IMR-90 (cell line): ENCODE measurements around the gene SMU1. TPM values are rescaled to one million over a fixed set of nuclear protein-coding genes. Genes with fewer than 3 reads are reported as not detected.

Experiments
- ATAC-seq: fragments of 200-7000 bp; cut with Tn5 transposase; 2 replicates; pipeline ENCODE4 v1.9.1; 2020; ENCODE audit warnings: low read depth, mild to moderate bottlenecking, moderate library complexity
- BruUV-seq: library from RNA; stranded (reverse); fragments of 400-500 nt; replicated peaks from 2 replicates; lab custom pipeline; 2021; lab: Mats Ljungman, UMichigan
- CTCF ChIA-PET: fragments of 300-600 bp; formaldehyde crosslinking; extraction: SDS; loops from one replicate; lab custom pipeline; 2021; ENCODE audit warnings: antibody characterized with exemption; lab: Yijun Ruan, JAX
- POLR2A ChIA-PET: fragments of 300-600 bp; sonication (Branson Sonifier 250); formaldehyde crosslinking; loops from one replicate; lab custom pipeline; 2022; ENCODE audit warnings: antibody characterized with exemption; ENCODE audit not compliant: unreplicated experiment; lab: Charles Lee
- DNase-seq: peaks from one replicate; pipeline ENCODE4 v3.0.0; 2013
- H2AFZ ChIP-seq: replicated peaks from 2 replicates; pipeline ENCODE3; 2013; ENCODE audit warnings: low read length, mild to moderate bottlenecking; ENCODE audit not compliant: poor library complexity
- H2AK5ac ChIP-seq: 2 replicates; pipeline ENCODE4 v1.6.1; 2013; ENCODE audit warnings: low read depth, low read length, inconsistent platforms
- H2AK9ac ChIP-seq: replicated peaks from 2 replicates; pipeline ENCODE3; 2013; ENCODE audit warnings: mild to moderate bottlenecking, low read depth, low read length, moderate library complexity; ENCODE audit not compliant: poor library complexity
- H2BK120ac ChIP-seq: 2 replicates; pipeline ENCODE4 v1.6.1; 2013; ENCODE audit warnings: low read depth, low read length, inconsistent platforms
- H2BK15ac ChIP-seq: 3 replicates; pipeline ENCODE4 v1.6.1; 2013; ENCODE audit warnings: low read depth, low read length, inconsistent platforms
- H2BK20ac ChIP-seq: 2 replicates; pipeline ENCODE4 v1.6.1; 2013; ENCODE audit warnings: low read depth, mild to moderate bottlenecking, inconsistent platforms, low read length, moderate library complexity
- H2BK5ac ChIP-seq: 2 replicates; pipeline ENCODE4 v1.6.1; 2013; ENCODE audit warnings: mild to moderate bottlenecking, low read depth, low read length, inconsistent platforms; ENCODE audit not compliant: poor library complexity, severe bottlenecking
- H3K14ac ChIP-seq: replicated peaks from 2 replicates; pipeline ENCODE4 v1.6.1; 2013; ENCODE audit warnings: low read depth, low read length, inconsistent platforms
- H3K18ac ChIP-seq: 2 replicates; pipeline ENCODE4 v1.6.1; 2013; ENCODE audit warnings: low read depth, low read length, control low read depth
- H3K23ac ChIP-seq: 2 replicates; pipeline ENCODE4 v1.6.1; 2013; ENCODE audit warnings: low read depth, low read length, inconsistent platforms
- H3K27ac ChIP-seq: 2 replicates; pipeline ENCODE4 v1.5.1; 2013; ENCODE audit warnings: mild to moderate bottlenecking, control low read depth, low read length; ENCODE audit not compliant: insufficient read depth
- H3K27me3 ChIP-seq: 2 replicates; pipeline ENCODE4 v1.6.1; 2013; ENCODE audit warnings: low read length; ENCODE audit not compliant: control insufficient read depth, insufficient read depth
- H3K36me3 ChIP-seq: 2 replicates; pipeline ENCODE4 v1.6.1; 2013; ENCODE audit warnings: low read length, mixed read lengths; ENCODE audit not compliant: control insufficient read depth, insufficient read depth
- H3K4ac ChIP-seq: 2 replicates; pipeline ENCODE4 v1.6.1; 2013; ENCODE audit warnings: low read depth, low read length, inconsistent platforms
- H3K4me1 ChIP-seq: 2 replicates; pipeline ENCODE4 v1.6.1; 2013; ENCODE audit warnings: low read length, mixed read lengths; ENCODE audit not compliant: control insufficient read depth, insufficient read depth
- H3K4me2 ChIP-seq: 2 replicates; pipeline ENCODE4 v1.6.1; 2013; ENCODE audit warnings: low read depth, mild to moderate bottlenecking, control low read depth, low read length, moderate library complexity
- H3K4me3 ChIP-seq: 2 replicates; pipeline ENCODE4 v1.5.1; 2013; ENCODE audit warnings: low read depth, mild to moderate bottlenecking, control low read depth, low read length, moderate library complexity; ENCODE audit not compliant: insufficient read depth
- H3K56ac ChIP-seq: 2 replicates; pipeline ENCODE4 v1.6.1; 2013; ENCODE audit warnings: low read length, inconsistent platforms; ENCODE audit not compliant: insufficient read depth; ENCODE audit errors: extremely low read depth
- H3K79me1 ChIP-seq, 2 experiments: 2 replicates each; pipeline ENCODE4 v1.6.1; 2013; ENCODE audit warnings: low read length in 2 of 2, inconsistent platforms in 1 of 2, low read depth in 1 of 2
- H3K9ac ChIP-seq: 2 replicates; pipeline ENCODE4 v1.6.1; 2013; ENCODE audit warnings: low read depth, low read length, control low read depth
- H3K9me1 ChIP-seq: 2 replicates; pipeline ENCODE4 v1.6.1; 2013; ENCODE audit warnings: low read length, inconsistent platforms; ENCODE audit not compliant: insufficient read depth
- H3K9me3 ChIP-seq: 2 replicates; pipeline ENCODE4 v1.6.1; 2013; ENCODE audit warnings: low read length; ENCODE audit not compliant: control insufficient read depth, insufficient read depth
- H4K20me1 ChIP-seq: 2 replicates; pipeline ENCODE4 v1.6.1; 2013; ENCODE audit warnings: low read length, inconsistent platforms; ENCODE audit not compliant: insufficient read depth
- H4K5ac ChIP-seq: 2 replicates; pipeline ENCODE4 v1.6.1; 2013; ENCODE audit warnings: mild to moderate bottlenecking, low read depth, low read length, control low read depth
- H4K8ac ChIP-seq, 2 experiments: 2 replicates each; pipeline ENCODE4 v1.6.1; 2013; ENCODE audit warnings: low read depth in 2 of 2, low read length in 2 of 2, control low read depth in 1 of 2, inconsistent platforms in 1 of 2
- H4K91ac ChIP-seq: 2 replicates; pipeline ENCODE4 v1.6.1; 2013; ENCODE audit warnings: low read depth, low read length, inconsistent platforms; ENCODE audit not compliant: insufficient read depth
- CHD1 ChIP-seq: IDR thresholded peaks from 2 replicates; pipeline ENCODE4 v1.6.1; 2012; ENCODE audit warnings: low read depth, low read length, improper control_type of control experiment
- MXI1 ChIP-seq: IDR thresholded peaks from 2 replicates; pipeline ENCODE4 v1.6.1; 2012; ENCODE audit warnings: low read depth, mild to moderate bottlenecking, low read length, moderate library complexity, borderline replicate concordance
- POLR2A ChIP-seq: IDR thresholded peaks from 2 replicates; pipeline ENCODE4 v1.6.1; 2012; ENCODE audit warnings: mild to moderate bottlenecking, low read depth, low read length
- WGBS, 2 experiments: methylation state at CpG; one replicate each; pipeline versions ENCODE4 v1.1.5 to v1.1.7; 2013; ENCODE audit warnings: missing lambda C conversion rate in 2 of 2; ENCODE audit not compliant: insufficient read length in 1 of 2; ENCODE audit errors: extremely low coverage in 2 of 2; 5-methylcytosine and 5-hydroxymethylcytosine counted together
- dilution Hi-C: fragments of 300-500 bp; cut with HindIII; formaldehyde crosslinking; loops from one replicate; pipeline ENCODE4 v1.14.3; 2018; ENCODE audit warnings: low sequenced_read_pairs; ENCODE audit not compliant: unreplicated experiment
- in situ Hi-C: fragments of 300-500 bp; cut with MboI; formaldehyde crosslinking; loops from 3 replicates; pipeline ENCODE4 v1.14.3; 2019; ENCODE audit warnings: low sequenced_read_pairs, inconsistent platforms, mixed read lengths
- intact Hi-C: fragments of 100-400 bp; cut with micrococcal nuclease; formaldehyde crosslinking; loops from 2 replicates; pipeline ENCODE4 v1.10.0; 2022
- polyA plus RNA-seq, 3 experiments: library from polyadenylated mRNA; depleted of rRNA; stranded (reverse); fragments of >200 nt; gene quantifications; 2 replicates each; pipeline ENCODE4 v1.2.3, GENCODE V29; 2012; ENCODE audit warnings: low replicate concordance in 1 of 3
- total RNA-seq: library from RNA; depleted of rRNA; stranded (reverse); fragments of >200 nt; gene quantifications from 2 replicates; pipeline ENCODE4 v1.2.3, GENCODE V29; 2012

Gene SMU1
- total and polyA plus RNA-seq, 2 of the 4 experiments (the other 2 are of a cell fraction), result 11.1 to 36.0 TPM

DNA sequence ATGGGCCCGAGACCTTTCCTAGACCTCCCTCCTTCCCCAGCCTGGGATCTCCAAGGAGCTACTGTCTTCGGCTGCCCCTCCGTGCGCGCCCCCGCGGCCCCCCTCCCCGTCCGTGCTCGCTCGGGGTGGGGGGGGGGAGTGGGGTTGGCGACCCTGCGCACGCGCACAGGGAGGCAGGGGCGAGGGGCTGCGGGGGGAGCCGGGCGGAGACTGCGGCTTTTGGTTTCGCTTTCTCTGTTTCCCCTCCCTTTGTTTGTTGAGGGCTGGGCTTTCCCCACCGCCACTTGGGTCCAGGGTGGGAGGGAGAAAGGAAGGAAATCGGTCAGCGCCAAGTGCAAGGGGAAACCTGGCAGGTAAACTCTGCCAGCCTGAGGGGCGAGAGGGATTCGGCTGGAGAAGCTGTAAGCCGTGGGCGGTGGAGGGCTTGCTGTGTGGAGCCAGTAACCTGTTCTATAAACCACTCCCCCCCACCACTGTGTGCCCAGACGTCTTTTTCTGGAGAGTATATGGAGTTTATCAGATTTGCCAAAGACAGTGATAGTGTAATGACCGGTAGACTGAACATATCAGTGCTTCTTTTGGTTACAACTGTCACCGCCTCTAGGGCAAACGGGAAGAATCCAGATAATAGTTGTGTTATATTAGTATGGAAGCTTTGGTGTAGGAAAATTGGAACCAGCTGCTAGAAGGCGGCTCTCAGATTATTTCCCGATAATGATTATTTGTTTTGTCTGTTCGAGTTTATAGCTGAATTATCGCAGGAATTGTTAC is 50.7 kb downstream of the SMU1 start:
- Histone ChIP-seq H3K36me3 (peaks cover 13% of the 10 kb centered on the region), H3K27ac (peak overlapping the region; percentile 89), H2AFZ (peak overlapping the region; percentile 94), H3K9me3 (no peaks in the 10 kb centered on the region), H2BK15ac (no peak overlapping the region; the same call in 2 of the 3 replicates), H3K4me2 (peak overlapping the region; percentile 90), H3K14ac (peak overlapping the region; percentile 96), H2BK5ac (peak overlapping the region; percentile 86), H2BK20ac (no peak overlapping the region), H3K4ac (peak overlapping the region; percentile 94), H4K8ac (peak overlapping the region; percentile 87 to 98; a peak in 2 of 4 replicates), H4K20me1 (peaks cover 48% of the 10 kb centered on the region), H4K5ac (peak overlapping the region; percentile 24; the same call in 1 of the 2 replicates), H2AK9ac (peak overlapping the region; percentile 98), H3K79me1 (peaks cover 28 to 45% of the 10 kb centered on the region in 2 experiments), H3K18ac (peak overlapping the region; percentile 36), H3K27me3 (no peaks in the 10 kb centered on the region), H4K91ac (peak overlapping the region; percentile 97), H3K9me1 (peaks cover 5% of the 10 kb centered on the region), H2BK120ac (peak overlapping the region; percentile 34; the same call in 1 of the 2 replicates), H3K56ac (peak overlapping the region; percentile 75), H3K4me1 (peaks cover 8% of the 10 kb centered on the region), H3K4me3 (peak overlapping the region; percentile 90), H3K23ac (peak overlapping the region; percentile 97), H2AK5ac (peak overlapping the region; percentile 87), H3K9ac (peak overlapping the region; percentile 93)
- WGBS, 2 experiments, result 0% methylated on average over 3 of the region's 36 CpGs; no CpG with 5 or more reads in 1 of the 2 experiments
- DNase-seq, result peak; percentile 32
- no peak for TF ChIP-seq CHD1
- no peak for TF ChIP-seq POLR2A
- no peak for TF ChIP-seq MXI1
- peak; percentile 50 for ATAC-seq
- intact Hi-C loops, result no loop called here
- dilution Hi-C loops, result no loop called here
- CTCF ChIA-PET, result interaction anchor here (0.7 kb wide), 1 partner anchor 19 kb away, joined by 4 read pairs; no protein-coding TSS in a partner anchor
- POLR2A ChIA-PET, result interaction anchor here (0.5 to 0.6 kb wide), 2 partner anchors 24 to 349 kb away, joined by 3 to 8 read pairs; no protein-coding TSS in a partner anchor
- TSS peak; percentile 52 for BruUV-seq
- in situ Hi-C loops, result no loop called here
